ENCODE results near the gene IFNAR1. TPM values are rescaled to one million over a fixed set of nuclear protein-coding genes. Genes with fewer than 3 reads are reported as not detected.

Gene IFNAR1
- polyA plus RNA-seq, 3 donors = 16.8 to 95.3 (median 56.2) TPM

GRCh38 chr21:33309778-33310177 is 15.0 kb upstream of the IFNAR1 start:
- intact Hi-C loops (cut with micrococcal nuclease) = no loop called here
- DNase-seq = no peak
- Mint-ChIP-seq H3K4me3 (no peak overlapping the region), H3K27ac (no peak overlapping the region), H3K36me3 (peaks cover 0 to 1% of the 10 kb centered on the region in 2 donors), H3K4me1 (peaks cover 33% of the 10 kb centered on the region), H3K9me3 (peaks cover 0 to 7% (median 4%) of the 10 kb centered on the region in 7 donors), H3K27me3 (ENCODE audit: low read depth in 3 of 3) (no peaks in the 10 kb centered on the region)
- Histone ChIP-seq H2AFZ (ENCODE audit: insufficient read depth, low read depth, low read length, poor library complexity, severe bottlenecking) (no peak overlapping the region), H4K20me1 (ENCODE audit: insufficient read depth, low read length) (no peaks in the 10 kb centered on the region), H3K9ac (ENCODE audit: insufficient read depth, low read length, poor library complexity, severe bottlenecking) (no peak overlapping the region), H3K4me3 (replicated peaks in 1 of 3; ENCODE audit: low read depth in 2 of 3, low read length in 3 of 3) (no peak overlapping the region), H3K27ac (ENCODE audit: low read depth in 1 of 2, low read length in 2 of 2) (no peak overlapping the region), H3K4me1 (ENCODE audit: control insufficient read depth in 1 of 2, insufficient read depth in 2 of 2, low read length in 2 of 2) (peaks cover 28 to 41% of the 10 kb centered on the region in 2 donors), H3K27me3 (ENCODE audit: control insufficient read depth in 2 of 2, insufficient read depth in 2 of 2, low read length in 2 of 2) (no peaks in the 10 kb centered on the region), H3K4me2 (replicated peaks; ENCODE audit: extremely low read depth, low read length, poor library complexity, severe bottlenecking) (no peak overlapping the region), H3K36me3 (replicated peaks in 1 of 2; ENCODE audit: control insufficient read depth in 1 of 2, insufficient read depth in 2 of 2, low read length in 2 of 2) (no peaks in the 10 kb centered on the region), H3K79me2 (ENCODE audit: insufficient read depth, low read length) (no peaks in the 10 kb centered on the region), H3K9me3 (replicated peaks in 1 of 2; ENCODE audit: control insufficient read depth in 1 of 2, insufficient read depth in 1 of 2, low read length in 2 of 2) (no peaks in the 10 kb centered on the region)
- TF ChIP-seq, protein P1, sequence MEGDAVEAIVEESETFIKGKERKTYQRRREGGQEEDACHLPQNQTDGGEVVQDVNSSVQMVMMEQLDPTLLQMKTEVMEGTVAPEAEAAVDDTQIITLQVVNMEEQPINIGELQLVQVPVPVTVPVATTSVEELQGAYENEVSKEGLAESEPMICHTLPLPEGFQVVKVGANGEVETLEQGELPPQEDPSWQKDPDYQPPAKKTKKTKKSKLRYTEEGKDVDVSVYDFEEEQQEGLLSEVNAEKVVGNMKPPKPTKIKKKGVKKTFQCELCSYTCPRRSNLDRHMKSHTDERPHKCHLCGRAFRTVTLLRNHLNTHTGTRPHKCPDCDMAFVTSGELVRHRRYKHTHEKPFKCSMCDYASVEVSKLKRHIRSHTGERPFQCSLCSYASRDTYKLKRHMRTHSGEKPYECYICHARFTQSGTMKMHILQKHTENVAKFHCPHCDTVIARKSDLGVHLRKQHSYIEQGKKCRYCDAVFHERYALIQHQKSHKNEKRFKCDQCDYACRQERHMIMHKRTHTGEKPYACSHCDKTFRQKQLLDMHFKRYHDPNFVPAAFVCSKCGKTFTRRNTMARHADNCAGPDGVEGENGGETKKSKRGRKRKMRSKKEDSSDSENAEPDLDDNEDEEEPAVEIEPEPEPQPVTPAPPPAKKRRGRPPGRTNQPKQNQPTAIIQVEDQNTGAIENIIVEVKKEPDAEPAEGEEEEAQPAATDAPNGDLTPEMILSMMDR (IDR thresholded peaks at IDR 0.05) = no peak
- no CpG with 5 or more reads among the region's 1 CpG for WGBS (ENCODE audit: insufficient coverage)

GRCh38 chr21:33312121-33312520 is 12.6 kb upstream of the IFNAR1 start:
- intact Hi-C loops (cut with micrococcal nuclease) = no loop called here
- H3K9ac ChIP-seq (ENCODE audit: insufficient read depth, low read length, poor library complexity, severe bottlenecking) = no peak overlapping the region
- Mint-ChIP-seq H3K4me3 (peak overlapping the region in 1 of 2 donors; percentile 43), H3K36me3 (peaks cover 0 to 1% of the 10 kb centered on the region in 2 donors), H3K9me3 (peaks cover 0 to 7% (median 4%) of the 10 kb centered on the region in 7 donors), H3K4me1 (peaks cover 36% of the 10 kb centered on the region), H3K27ac (peak overlapping the region; percentile 62 to 87 (median 72)), H3K27me3 (ENCODE audit: low read depth in 3 of 3) (no peaks in the 10 kb centered on the region)
- WGBS (ENCODE audit: insufficient coverage) = no CpG with 5 or more reads among the region's 3 CpGs
- H3K27me3 ChIP-seq (ENCODE audit: control insufficient read depth in 2 of 2, insufficient read depth in 2 of 2, low read length in 2 of 2) = no peaks in the 10 kb centered on the region
- H3K36me3 ChIP-seq (replicated peaks in 1 of 2; ENCODE audit: control insufficient read depth in 1 of 2, insufficient read depth in 2 of 2, low read length in 2 of 2) = no peaks in the 10 kb centered on the region
- no peak overlapping the region for H3K4me2 ChIP-seq (replicated peaks; ENCODE audit: extremely low read depth, low read length, poor library complexity, severe bottlenecking)
- TF ChIP-seq, protein P1 (IDR thresholded peaks at IDR 0.05) = no peak
- H3K4me1 ChIP-seq (ENCODE audit: control insufficient read depth in 1 of 2, insufficient read depth in 2 of 2, low read length in 2 of 2) = peaks cover 29 to 41% of the 10 kb centered on the region in 2 donors
- peak overlapping the region; percentile 30 to 31 for H3K27ac ChIP-seq (ENCODE audit: low read depth in 1 of 2, low read length in 2 of 2)
- H4K20me1 ChIP-seq (ENCODE audit: insufficient read depth, low read length) = no peaks in the 10 kb centered on the region
- H2AFZ ChIP-seq (ENCODE audit: insufficient read depth, low read depth, low read length, poor library complexity, severe bottlenecking) = peak overlapping the region; percentile 46
- DNase-seq = peak in 1 of 3 donors; percentile 35
- H3K9me3 ChIP-seq (replicated peaks in 1 of 2; ENCODE audit: control insufficient read depth in 1 of 2, insufficient read depth in 1 of 2, low read length in 2 of 2) = no peaks in the 10 kb centered on the region
- no peaks in the 10 kb centered on the region for H3K79me2 ChIP-seq (ENCODE audit: insufficient read depth, low read length)
- no peak overlapping the region for H3K4me3 ChIP-seq (replicated peaks in 1 of 3; ENCODE audit: low read depth in 2 of 3, low read length in 3 of 3)
